HepG2 (cell line): ENCODE results near the gene ADCY6. TPM values are rescaled to one million over a fixed set of nuclear protein-coding genes. Genes with fewer than 3 reads are reported as not detected.

Source experiments
- ARID5B ChIP-seq: IDR thresholded peaks from 2 replicates; pipeline ENCODE4 v1.4.0; 2020; ENCODE audit warnings: mild to moderate bottlenecking, missing genetic modification reagents
- ASH2L ChIP-seq: fragments of 300-600, 200-600 bp; sonication (generic); IDR thresholded peaks from 2 replicates; pipeline ENCODE4 v1.7.0; 2017; ENCODE audit warnings: low read depth, mild to moderate bottlenecking, moderate library complexity, mixed read lengths, low read length; ENCODE audit not compliant: insufficient read length
- GFI1 ChIP-seq: sonication (generic); formaldehyde crosslinking; IDR thresholded peaks from 2 replicates; pipeline ENCODE4 v1.5.0; 2020; ENCODE audit warnings: missing genetic modification reagents, mild to moderate bottlenecking, borderline replicate concordance
- HIVEP1 ChIP-seq: sonication (generic); formaldehyde crosslinking; IDR thresholded peaks from 2 replicates; pipeline ENCODE4 v1.4.0; 2020; ENCODE audit warnings: mild to moderate bottlenecking, missing genetic modification reagents
- MTF2 ChIP-seq: sonication (generic); formaldehyde crosslinking; IDR thresholded peaks from 2 replicates; pipeline ENCODE4 v1.5.0; 2020; ENCODE audit warnings: missing genetic modification reagents, borderline replicate concordance
- NCOR1 ChIP-seq: fragments of 200-600 bp; sonication (generic); IDR thresholded peaks from 2 replicates; pipeline ENCODE4 v1.7.0; 2017; ENCODE audit warnings: antibody characterized with exemption, low read length, borderline replicate concordance
- RAD21 ChIP-seq: fragments of 450-650 bp; formaldehyde crosslinking; IDR thresholded peaks from 2 replicates; pipeline ENCODE4 v1.5.0; 2020; ENCODE audit warnings: mild to moderate bottlenecking
- SAP130 ChIP-seq: IDR thresholded peaks from 2 replicates; pipeline ENCODE4 v1.6.1; 2016; ENCODE audit warnings: low read depth
- SNAPC5 ChIP-seq: sonication (generic); formaldehyde crosslinking; IDR thresholded peaks from 2 replicates; pipeline ENCODE4 v1.8.1; 2023; ENCODE audit warnings: mild to moderate bottlenecking, missing genetic modification reagents, borderline replicate concordance
- SOX6 ChIP-seq, 2 experiments: fragments of 450-650 bp in 1 of 2; sonication (generic) in 1 of 2; formaldehyde crosslinking in 1 of 2; IDR thresholded peaks; 2 replicates each; pipeline versions ENCODE4 v1.4.0 to v1.6.1; 2017 to 2020; ENCODE audit warnings: antibody characterized with exemption in 1 of 2, mild to moderate bottlenecking in 1 of 2, missing genetic modification reagents in 1 of 2
- SP140L ChIP-seq: sonication (generic); formaldehyde crosslinking; IDR thresholded peaks from 2 replicates; pipeline ENCODE4 v1.4.0; 2020; ENCODE audit warnings: missing genetic modification reagents, borderline replicate concordance
- ZNF256 ChIP-seq: sonication (generic); formaldehyde crosslinking; conservative IDR thresholded peaks from 2 replicates; pipeline ENCODE4 v1.4.0; 2020; ENCODE audit warnings: missing genetic modification reagents
- ZNF260 ChIP-seq: sonication (generic); formaldehyde crosslinking; IDR thresholded peaks from 2 replicates; pipeline ENCODE4 v1.4.0; 2020; ENCODE audit warnings: missing genetic modification reagents, low read depth, mild to moderate bottlenecking, borderline replicate concordance
- ZNF367 ChIP-seq: sonication (generic); formaldehyde crosslinking; IDR thresholded peaks from 2 replicates; pipeline ENCODE4 v1.4.0; 2020; ENCODE audit warnings: missing genetic modification reagents, borderline replicate concordance
- ZNF710 ChIP-seq: sonication (generic); formaldehyde crosslinking; IDR thresholded peaks from 2 replicates; pipeline ENCODE4 v1.5.0; 2020; ENCODE audit warnings: mild to moderate bottlenecking, missing genetic modification reagents, borderline replicate concordance
- ZNF782 ChIP-seq: sonication (generic); formaldehyde crosslinking; IDR thresholded peaks from 2 replicates; pipeline ENCODE4 v1.4.0; 2020; ENCODE audit warnings: missing genetic modification reagents, mild to moderate bottlenecking, borderline replicate concordance
- ZNF788 ChIP-seq: sonication (generic); formaldehyde crosslinking; IDR thresholded peaks from 2 replicates; pipeline ENCODE4 v1.5.0; 2020; ENCODE audit warnings: mild to moderate bottlenecking, missing genetic modification reagents, borderline replicate concordance
- ZNF816 ChIP-seq: sonication (generic); formaldehyde crosslinking; IDR thresholded peaks from 2 replicates; pipeline ENCODE4 v1.8.0; 2022; ENCODE audit warnings: missing genetic modification reagents, mild to moderate bottlenecking, borderline replicate concordance
- ZSCAN25 ChIP-seq: sonication (generic); formaldehyde crosslinking; IDR thresholded peaks from 2 replicates; pipeline ENCODE4 v1.8.0; 2022; ENCODE audit warnings: mild to moderate bottlenecking, missing genetic modification reagents
- polyA plus RNA-seq, 8 experiments: library from polyadenylated mRNA; depleted of rRNA in 3 of 8; stranded (reverse) in 7 of 8; unstranded in 1 of 8; fragments of >200 nt; fragmentation: Illumina TruSeq in 4 of 8; extraction: Trizol in 4 of 8; gene quantifications; 2 replicates each; pipeline versions ENCODE4 v1.2.1 to v1.2.3, GENCODE V29; 2011 to 2016; ENCODE audit warnings: low read depth in 4 of 8, missing spikeins in 1 of 8, mixed read lengths in 1 of 8; ENCODE audit not compliant: insufficient read depth in 1 of 8
- total RNA-seq, 5 experiments: library from RNA; depleted of rRNA; stranded (reverse); fragments of >200 nt; fragmentation: Illumina TruSeq; extraction: Trizol; gene quantifications; 2 replicates each; pipeline ENCODE4 v1.2.3, GENCODE V29; 2016; ENCODE audit warnings: low read depth in 1 of 5

The ADCY6 gene
- total and polyA plus RNA-seq, 2 of the 13 experiments (the other 11 are each of a cell fraction or from before 2014, with no cell fraction given), result 10.6 to 11.8 TPM

- TF ChIP-seq SOX6 (IDR thresholded peaks at IDR 0.05), result no peak
- TF ChIP-seq SOX6 (CRISPR knock-in tag; IDR thresholded peaks at IDR 0.05), result peak; percentile 19; the same call in 1 of the 2 replicates
- TF ChIP-seq ZNF788 (CRISPR knock-in tag), result peak; percentile 33; the same call in 1 of the 2 replicates
- TF ChIP-seq ZNF256 (CRISPR knock-in tag), result no peak
- TF ChIP-seq SP140L (CRISPR knock-in tag), result no peak
- TF ChIP-seq MTF2 (CRISPR knock-in tag), result no peak
- TF ChIP-seq SAP130 (CRISPR knock-in tag), result 0 out of 2 replicates have a peak, but pooled peaks have one; percentile 17
- TF ChIP-seq RAD21 (CRISPR knock-in tag), result peak; percentile 81
- peak; percentile 33; the same call in 1 of the 2 replicates for TF ChIP-seq ZNF710 (CRISPR knock-in tag)
- 0 out of 2 replicates have a peak, but pooled peaks have one; percentile 16 for TF ChIP-seq ARID5B (CRISPR knock-in tag)
- TF ChIP-seq SNAPC5 (CRISPR knock-in tag), result no peak
- no peak for TF ChIP-seq HIVEP1 (CRISPR knock-in tag)
- no peak for TF ChIP-seq ZNF260
- no peak for TF ChIP-seq ZNF816 (CRISPR knock-in tag)
- TF ChIP-seq GFI1 (CRISPR knock-in tag), result no peak
- no peak for TF ChIP-seq ZNF782
- peak; percentile 49; the same call in 1 of the 2 replicates for TF ChIP-seq NCOR1
- TF ChIP-seq ZNF367 (CRISPR knock-in tag), result no peak
- TF ChIP-seq ASH2L, result peak; percentile 31
- TF ChIP-seq ZSCAN25, result peak; percentile 80
These were observed 6.9 kb upstream of the ADCY6 start (continued) for GRCh38 chr12:48795550-48796455.
